ENCODE results near the gene PRLHR. TPM values are rescaled to one million over a fixed set of nuclear protein-coding genes. Genes with fewer than 3 reads are reported as not detected.
A peak's percentile ranks its signal among the peaks of the same experiment; 100 is the strongest.

The PRLHR gene
- total RNA-seq (2021) = not detected in 2 replicates
- Bru-seq, nascent RNA = percentile 11 among the genes with signal in this experiment
- BruChase-seq, experiment 1, labeled RNA remaining after a 2-hour chase = not detected
- not detected for BruChase-seq, experiment 2, labeled RNA remaining after a 6-hour chase
- long read RNA-seq = 0 reads

DNA sequence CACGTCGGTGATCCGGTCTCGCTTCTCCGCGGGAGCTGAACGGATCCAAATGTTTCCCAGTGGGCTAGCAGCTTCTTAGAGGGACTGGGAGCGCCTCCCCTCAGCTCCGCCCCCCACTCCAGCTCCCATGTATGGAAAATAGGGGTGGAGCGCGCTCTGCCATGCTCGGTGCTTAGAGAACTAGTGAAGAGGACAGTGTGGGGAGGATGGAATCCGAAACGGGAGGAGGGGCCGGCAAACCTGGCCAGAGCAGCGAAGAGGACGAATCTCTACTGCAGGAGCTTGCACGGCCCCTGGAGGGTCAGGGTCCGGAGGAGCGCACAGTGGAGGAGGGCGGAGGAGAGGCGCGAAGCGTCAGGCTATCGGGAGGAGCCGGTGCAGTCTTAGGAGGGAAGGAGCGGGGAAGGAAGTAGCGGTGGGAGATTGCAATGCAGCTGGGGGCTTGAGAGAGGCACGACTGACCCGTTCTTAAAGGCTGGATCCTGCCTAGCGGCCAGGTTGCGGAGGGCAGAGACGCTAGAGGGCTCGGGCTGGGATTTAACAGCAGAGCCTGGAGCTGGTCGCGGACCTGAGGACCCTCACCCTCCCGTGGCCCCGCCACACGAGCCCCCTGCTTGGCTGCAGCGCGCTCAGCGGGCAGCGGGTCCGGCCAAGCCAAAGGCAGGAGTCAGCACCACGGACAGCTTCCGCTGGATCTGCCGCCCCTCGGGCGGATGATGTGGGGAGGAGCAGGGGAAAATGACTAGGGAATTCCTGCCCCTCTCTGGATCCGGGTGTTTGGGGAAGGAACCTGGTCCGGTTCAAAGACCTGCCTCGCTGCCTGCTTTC lies at the start of gene PRLHR:
Gene PRLHR, minus strand, starts transcription at position 51 of the 828 bp plus-strand sequence. CDS start 404 bp downstream, outside the sequence.
- Histone ChIP-seq H3K27ac (ENCODE audit: low read depth, low read length, poor library complexity, severe bottlenecking) (no peak within 1 kb of the TSS), H3K9me3 (ENCODE audit: low read depth, low read length, poor library complexity, severe bottlenecking) (no peaks in the 10 kb centered on the region), H3K4me1 (ENCODE audit: insufficient read depth, low read length, poor library complexity, severe bottlenecking) (no peaks in the 10 kb centered on the region), H3K36me3 (ENCODE audit: insufficient read depth, low read length, poor library complexity, severe bottlenecking) (no peaks in the 10 kb centered on the region), H3K27me3 (replicated peaks; ENCODE audit: insufficient read depth, low read depth, low read length, poor library complexity) (peaks cover 83% of the 10 kb centered on the region), H3K4me3 (ENCODE audit: low read depth, low read length, poor library complexity, severe bottlenecking) (no peak within 1 kb of the TSS)
- peak; percentile 39 for DNase-seq (ENCODE audit: low spot score)
- POLR2A ChIA-PET (ENCODE audit: low non-redundant PET) = no interaction called here
- TF ChIP-seq EZH2 (IDR thresholded peaks at IDR 0.05; ENCODE audit: borderline replicate concordance, low read depth, low read length, poor library complexity, severe bottlenecking) = peak; percentile 35
- TF ChIP-seq, protein P1, sequence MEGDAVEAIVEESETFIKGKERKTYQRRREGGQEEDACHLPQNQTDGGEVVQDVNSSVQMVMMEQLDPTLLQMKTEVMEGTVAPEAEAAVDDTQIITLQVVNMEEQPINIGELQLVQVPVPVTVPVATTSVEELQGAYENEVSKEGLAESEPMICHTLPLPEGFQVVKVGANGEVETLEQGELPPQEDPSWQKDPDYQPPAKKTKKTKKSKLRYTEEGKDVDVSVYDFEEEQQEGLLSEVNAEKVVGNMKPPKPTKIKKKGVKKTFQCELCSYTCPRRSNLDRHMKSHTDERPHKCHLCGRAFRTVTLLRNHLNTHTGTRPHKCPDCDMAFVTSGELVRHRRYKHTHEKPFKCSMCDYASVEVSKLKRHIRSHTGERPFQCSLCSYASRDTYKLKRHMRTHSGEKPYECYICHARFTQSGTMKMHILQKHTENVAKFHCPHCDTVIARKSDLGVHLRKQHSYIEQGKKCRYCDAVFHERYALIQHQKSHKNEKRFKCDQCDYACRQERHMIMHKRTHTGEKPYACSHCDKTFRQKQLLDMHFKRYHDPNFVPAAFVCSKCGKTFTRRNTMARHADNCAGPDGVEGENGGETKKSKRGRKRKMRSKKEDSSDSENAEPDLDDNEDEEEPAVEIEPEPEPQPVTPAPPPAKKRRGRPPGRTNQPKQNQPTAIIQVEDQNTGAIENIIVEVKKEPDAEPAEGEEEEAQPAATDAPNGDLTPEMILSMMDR (conservative IDR thresholded peaks at IDR 0.05; ENCODE audit: low read depth, low read length) = no peak
- CTCF ChIA-PET = no interaction called here
- BruUV-seq (replicated peaks) = no TSS peak
- intact Hi-C loops (cut with micrococcal nuclease; ENCODE audit: unreplicated experiment) = no loop called here

DNA sequence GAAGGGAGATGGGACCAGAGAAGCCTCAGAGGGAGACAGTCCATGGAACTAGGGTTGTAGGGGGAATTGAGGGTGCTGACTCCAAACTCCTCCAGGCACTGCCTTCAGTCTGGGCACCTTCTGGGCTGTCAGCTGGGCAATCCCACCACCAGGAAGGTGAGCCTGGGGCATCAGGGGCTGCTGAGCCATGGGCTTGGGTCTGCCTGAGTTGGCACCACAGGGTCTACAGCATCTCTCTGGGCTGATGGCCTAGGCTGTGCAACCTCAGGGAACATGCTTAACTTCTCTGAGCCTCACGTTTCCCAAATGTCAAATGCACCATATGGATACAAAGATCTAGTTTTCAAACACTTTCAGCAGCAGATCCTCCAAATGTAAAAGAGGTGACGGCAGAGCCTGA lies 46.8 kb upstream of the PRLHR start:
- intact Hi-C loops (cut with micrococcal nuclease; ENCODE audit: unreplicated experiment) = no loop called here

DNA sequence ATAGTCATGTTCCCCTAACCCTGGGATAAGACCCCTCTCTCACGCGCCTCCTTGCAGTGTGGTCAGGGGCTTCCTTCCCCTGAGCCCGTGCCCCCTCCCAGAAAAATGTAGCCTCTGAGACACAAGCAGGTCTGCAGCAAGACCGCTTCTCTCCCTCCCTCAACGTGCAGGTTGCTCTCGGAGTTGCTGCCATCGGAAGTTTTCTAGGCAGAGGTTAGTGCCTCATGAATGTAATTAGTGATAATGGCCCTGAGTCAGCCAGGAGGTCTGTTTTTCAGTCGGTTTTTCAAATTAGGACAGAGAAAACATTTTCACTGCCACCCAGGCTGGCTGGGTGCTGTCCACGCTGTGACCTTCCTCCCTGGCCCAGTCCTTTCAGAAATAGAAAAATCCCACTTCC lies 43.2 kb upstream of the PRLHR start:
- no TSS peak for BruUV-seq (replicated peaks)
- ChIA-PET POLR2A (ENCODE audit: low non-redundant PET) (no interaction called here), CTCF (no interaction called here)
- Histone ChIP-seq H3K36me3 (ENCODE audit: insufficient read depth, low read length, poor library complexity, severe bottlenecking) (no peaks in the 10 kb centered on the region), H3K27me3 (replicated peaks; ENCODE audit: insufficient read depth, low read depth, low read length, poor library complexity) (peaks cover 77% of the 10 kb centered on the region), H3K4me3 (ENCODE audit: low read depth, low read length, poor library complexity, severe bottlenecking) (no peak overlapping the region), H3K27ac (ENCODE audit: low read depth, low read length, poor library complexity, severe bottlenecking) (no peak overlapping the region), H3K4me1 (ENCODE audit: insufficient read depth, low read length, poor library complexity, severe bottlenecking) (no peaks in the 10 kb centered on the region), H3K9me3 (ENCODE audit: low read depth, low read length, poor library complexity, severe bottlenecking) (no peaks in the 10 kb centered on the region)
- intact Hi-C loops (cut with micrococcal nuclease; ENCODE audit: unreplicated experiment) = no loop called here
- TF ChIP-seq, protein P1 (conservative IDR thresholded peaks at IDR 0.05; ENCODE audit: low read depth, low read length) = no peak
- TF ChIP-seq EZH2 (IDR thresholded peaks at IDR 0.05; ENCODE audit: borderline replicate concordance, low read depth, low read length, poor library complexity, severe bottlenecking) = no peak
- DNase-seq (ENCODE audit: low spot score) = no peak

More for the DNA sequence above, 46.8 kb upstream of the PRLHR start:
- Histone ChIP-seq H3K9me3 (ENCODE audit: low read depth, low read length, poor library complexity, severe bottlenecking) (no peaks in the 10 kb centered on the region), H3K36me3 (ENCODE audit: insufficient read depth, low read length, poor library complexity, severe bottlenecking) (no peaks in the 10 kb centered on the region), H3K27me3 (replicated peaks; ENCODE audit: insufficient read depth, low read depth, low read length, poor library complexity) (peaks cover 67% of the 10 kb centered on the region), H3K27ac (ENCODE audit: low read depth, low read length, poor library complexity, severe bottlenecking) (no peak overlapping the region), H3K4me1 (ENCODE audit: insufficient read depth, low read length, poor library complexity, severe bottlenecking) (no peaks in the 10 kb centered on the region), H3K4me3 (ENCODE audit: low read depth, low read length, poor library complexity, severe bottlenecking) (no peak overlapping the region)
- POLR2A ChIA-PET (ENCODE audit: low non-redundant PET) = no interaction called here
- no peak for DNase-seq (ENCODE audit: low spot score)
- no TSS peak for BruUV-seq (replicated peaks)
- CTCF ChIA-PET = no interaction called here
- no peak for TF ChIP-seq EZH2 (IDR thresholded peaks at IDR 0.05; ENCODE audit: borderline replicate concordance, low read depth, low read length, poor library complexity, severe bottlenecking)
- TF ChIP-seq, protein P1 (conservative IDR thresholded peaks at IDR 0.05; ENCODE audit: low read depth, low read length) = no peak

Data from A673 (cell line).